K562 (cell line): ENCODE data around the gene FOSL2. TPM values are rescaled to one million over a fixed set of nuclear protein-coding genes. Genes with fewer than 3 reads are reported as not detected.

Source experiments
- ATAC-seq: fragments of 200-7000 bp; cut with Tn5 transposase; 3 replicates; pipeline ENCODE4 v1.9.1; 2020; ENCODE audit warnings: moderate library complexity
- BruUV-seq: library from RNA; stranded (reverse); fragments of 400-500 nt; replicated peaks from 2 replicates; lab custom pipeline; 2021; lab: Mats Ljungman, UMichigan
- CTCF ChIA-PET: fragments of 300-600 bp; formaldehyde crosslinking; extraction: SDS; loops from one replicate; lab custom pipeline; 2021; ENCODE audit warnings: low intra/inter-chr PET ratio; lab: Yijun Ruan, JAX
- POLR2A ChIA-PET: fragments of 300-600, 350-650 bp; sonication (Branson Sonifier 250); formaldehyde crosslinking; extraction: SDS; loops from one replicate; lab custom pipeline; 2021; ENCODE audit warnings: antibody characterized with exemption, inconsistent platforms; lab: Yijun Ruan, JAX
- DNase-seq, 4 experiments: peaks; one replicate each; pipeline versions ENCODE4 v3.0.0 to v3.0.0-alpha.2; 2011 to 2018; ENCODE audit warnings: low spot score in 3 of 4, mixed read lengths in 3 of 4; ENCODE audit errors: extremely low read depth in 1 of 4
- FAIRE-seq: peaks from 2 replicates; lab custom pipeline; 2011; peaks lifted over from hg19 to GRCh38; lab: Jason Lieb, UNC
- H2AFZ ChIP-seq: 2 replicates; pipeline ENCODE4 v1.6.0; 2011; ENCODE audit warnings: low read depth, low read length, control low read depth, inconsistent platforms
- H3K27ac ChIP-seq: fragments of 200-600 bp; 3 replicates; pipeline ENCODE4 v1.8.0; 2011; ENCODE audit warnings: low read depth, mild to moderate bottlenecking, control low read depth, inconsistent platforms, low read length, moderate library complexity, mixed read lengths; ENCODE audit errors: extremely low read depth
- H3K27me3 ChIP-seq, 2 experiments: fragments of 300-600 bp in 1 of 2; 2 replicates in 1 of 2; 3 replicates in 1 of 2; pipeline versions ENCODE4 v1.6.0 to v1.8.0; 2011; ENCODE audit warnings: inconsistent platforms in 2 of 2, low read length in 2 of 2, mild to moderate bottlenecking in 1 of 2, mixed read lengths in 1 of 2, moderate library complexity in 1 of 2; ENCODE audit not compliant: control insufficient read depth in 2 of 2, insufficient read depth in 2 of 2
- H3K36me3 ChIP-seq: fragments of 300-600 bp; 3 replicates; pipeline ENCODE4 v1.8.0; 2011; ENCODE audit warnings: mild to moderate bottlenecking, low read length, inconsistent platforms; ENCODE audit not compliant: control insufficient read depth, insufficient read depth
- H3K4me1 ChIP-seq, 2 experiments: fragments of 200-600 bp in 1 of 2; replicated peaks in 1 of 2; 2 replicates in 1 of 2; 3 replicates in 1 of 2; pipeline versions ENCODE4 v1.5.1 to v1.8.0; 2011; ENCODE audit warnings: inconsistent platforms in 2 of 2, low read length in 2 of 2, mild to moderate bottlenecking in 1 of 2, mixed read lengths in 1 of 2, moderate library complexity in 1 of 2; ENCODE audit not compliant: control insufficient read depth in 2 of 2, insufficient read depth in 2 of 2
- H3K4me2 ChIP-seq: 2 replicates; pipeline ENCODE4 v1.6.1; 2011; ENCODE audit warnings: low read length, control low read depth, inconsistent platforms, mixed read lengths; ENCODE audit not compliant: insufficient read depth
- H3K4me3 ChIP-seq: fragments of 200-600 bp; sonication (generic), shearing (Covaris generic); 2 replicates; pipeline ENCODE4 v1.5.1; 2016; ENCODE audit warnings: control low read depth, inconsistent platforms
- H3K79me2 ChIP-seq: fragments of 200-600 bp; 3 replicates; pipeline ENCODE4 v1.8.0; 2011; ENCODE audit warnings: low read length, inconsistent platforms; ENCODE audit not compliant: control insufficient read depth, insufficient read depth
- H3K9ac ChIP-seq, 2 experiments: 2 replicates each; pipeline versions ENCODE4 v1.6.0 to v1.6.1; 2011; ENCODE audit warnings: low read depth in 2 of 2, low read length in 2 of 2, control low read depth in 1 of 2, inconsistent platforms in 1 of 2, mild to moderate bottlenecking in 1 of 2, mixed read lengths in 1 of 2; ENCODE audit not compliant: insufficient read depth in 1 of 2
- H3K9me1 ChIP-seq: one replicate; pipeline ENCODE4 v1.6.0; 2011; ENCODE audit warnings: inconsistent platforms, mild to moderate bottlenecking, low read length, moderate library complexity; ENCODE audit not compliant: control insufficient read depth, insufficient read depth
- H3K9me3 ChIP-seq: replicated peaks from 2 replicates; pipeline ENCODE4 v1.5.1; 2011; ENCODE audit warnings: low read depth, low read length, inconsistent platforms; ENCODE audit not compliant: control insufficient read depth, insufficient read depth
- H4K20me1 ChIP-seq: replicated peaks from 2 replicates; pipeline ENCODE4 v1.6.1; 2011; ENCODE audit warnings: low read length, inconsistent platforms, mixed read lengths; ENCODE audit not compliant: control insufficient read depth, insufficient read depth
- CHD1 ChIP-seq: fragments of 200-600 bp; sonication (generic); IDR thresholded peaks from one replicate; pipeline ENCODE4 v1.6.1; 2012; ENCODE audit warnings: mild to moderate bottlenecking, moderate library complexity, low read length, inconsistent platforms
- GABPB2 ChIP-seq: fragments of 250-450 bp; sonication (Bioruptor Pico); conservative IDR thresholded peaks from 2 replicates; pipeline ENCODE4 v1.5.1; 2021; ENCODE audit warnings: mild to moderate bottlenecking
- MEF2D ChIP-seq: conservative IDR thresholded peaks from 2 replicates; pipeline ENCODE4 v1.6.1; 2016; ENCODE audit warnings: low read depth, missing genetic modification characterization, missing compliant biosample characterization
- SRSF3 ChIP-seq: fragments of 200-400 bp; formaldehyde crosslinking; IDR thresholded peaks from 2 replicates; pipeline ENCODE4 v1.6.1; 2016; ENCODE audit warnings: mild to moderate bottlenecking, low read length, moderate library complexity; ENCODE audit not compliant: insufficient read depth
- ZBTB8A ChIP-seq: fragments of 450-650 bp; IDR thresholded peaks from 2 replicates; pipeline ENCODE4 v1.6.1; 2018; ENCODE audit warnings: mild to moderate bottlenecking, moderate library complexity; ENCODE audit not compliant: partially characterized antibody
- ZNF584 ChIP-seq: fragments of 200-800 bp; sonication (Bioruptor generic); IDR thresholded peaks from 2 replicates; pipeline ENCODE4 v1.6.1; 2016; ENCODE audit warnings: low read depth, mild to moderate bottlenecking, missing genetic modification characterization, missing compliant biosample characterization
- WGBS: fragments of 100-300 bp; shearing (Covaris generic); methylation state at CpG from one replicate; pipeline ENCODE4 v1.1.6; 2016; ENCODE audit warnings: low coverage, mixed read lengths; ENCODE audit not compliant: insufficient coverage; ENCODE audit errors: missing lambda C conversion rate; 5-methylcytosine and 5-hydroxymethylcytosine counted together
- in situ Hi-C: fragments of 300-500 bp; cut with MboI; formaldehyde crosslinking; loops from 4 replicates; pipeline ENCODE4 v1.15.0; 2018; ENCODE audit warnings: inconsistent platforms, mixed read lengths
- intact Hi-C: fragments of 100-400 bp; cut with micrococcal nuclease; formaldehyde crosslinking; loops from 2 replicates; pipeline ENCODE4 v1.14.2; 2022
- polyA plus RNA-seq, 8 experiments: library from polyadenylated mRNA; depleted of rRNA in 4 of 8; stranded (reverse) in 5 of 8; unstranded in 3 of 8; fragments of >200 nt; fragmentation: Nextera tagmentation in 2 of 8; fragmentation: Illumina TruSeq in 1 of 8; extraction: Ambion mirVana in 2 of 8; extraction: Trizol in 1 of 8; gene quantifications; 2 replicates each; pipeline versions ENCODE4 v1.2.1 to v1.2.3, GENCODE V29; 2011 to 2014; ENCODE audit warnings: inconsistent platforms in 1 of 8, missing spikeins in 1 of 8
- total RNA-seq, 7 experiments: library from RNA; depleted of rRNA in 6 of 7; stranded (reverse); fragments of >200 nt in 6 of 7; fragmentation: Illumina TruSeq in 2 of 7; extraction: Trizol in 2 of 7; gene quantifications; 2 replicates each; pipeline versions ENCODE4 v1.2.1 to v1.2.3, GENCODE V29; 2011 to 2021; ENCODE audit warnings: low replicate concordance in 1 of 7
- TF ChIP-seq, protein P1 (sequence below): IDR thresholded peaks from 3 replicates; pipeline ENCODE4 v1.6.1; 2011; ENCODE audit warnings: borderline replicate concordance, mild to moderate bottlenecking; ENCODE audit not compliant: insufficient read length, insufficient read depth
- TF ChIP-seq, protein P2 (sequence below), 2 experiments: fragments of 450-650 bp in 1 of 2; IDR thresholded peaks; 2 replicates each; pipeline ENCODE4 v1.6.1; 2011 to 2017; ENCODE audit warnings: low read depth in 2 of 2, antibody characterized with exemption in 1 of 2, borderline replicate concordance in 1 of 2, low read length in 1 of 2, mild to moderate bottlenecking in 1 of 2, mixed read lengths in 1 of 2; ENCODE audit not compliant: control insufficient read depth in 1 of 2
- TF ChIP-seq, protein P3 (sequence below): fragments of 250-450 bp; sonication (Bioruptor Pico); IDR thresholded peaks from 2 replicates; pipeline ENCODE4 v1.8.0; 2022; ENCODE audit warnings: moderate library complexity, mild to moderate bottlenecking, inconsistent platforms
- TF ChIP-seq, protein P4 (sequence below): fragments of 450-650 bp; formaldehyde crosslinking; conservative IDR thresholded peaks from 2 replicates; pipeline ENCODE4 v1.4.0; 2022; ENCODE audit warnings: mild to moderate bottlenecking, missing genetic modification characterization
- TF ChIP-seq, protein P5 (sequence below): sonication (generic); formaldehyde crosslinking; IDR thresholded peaks from 2 replicates; pipeline ENCODE4 v1.8.1; 2023; ENCODE audit warnings: mild to moderate bottlenecking, missing genetic modification reagents, moderate library complexity

Gene FOSL2
- total and polyA plus RNA-seq, 9 of the 15 experiments (the other 6 are each of a cell fraction or from before 2014, with no cell fraction given), result 0.04 to 2.9 (median 0.80) TPM

DNA sequence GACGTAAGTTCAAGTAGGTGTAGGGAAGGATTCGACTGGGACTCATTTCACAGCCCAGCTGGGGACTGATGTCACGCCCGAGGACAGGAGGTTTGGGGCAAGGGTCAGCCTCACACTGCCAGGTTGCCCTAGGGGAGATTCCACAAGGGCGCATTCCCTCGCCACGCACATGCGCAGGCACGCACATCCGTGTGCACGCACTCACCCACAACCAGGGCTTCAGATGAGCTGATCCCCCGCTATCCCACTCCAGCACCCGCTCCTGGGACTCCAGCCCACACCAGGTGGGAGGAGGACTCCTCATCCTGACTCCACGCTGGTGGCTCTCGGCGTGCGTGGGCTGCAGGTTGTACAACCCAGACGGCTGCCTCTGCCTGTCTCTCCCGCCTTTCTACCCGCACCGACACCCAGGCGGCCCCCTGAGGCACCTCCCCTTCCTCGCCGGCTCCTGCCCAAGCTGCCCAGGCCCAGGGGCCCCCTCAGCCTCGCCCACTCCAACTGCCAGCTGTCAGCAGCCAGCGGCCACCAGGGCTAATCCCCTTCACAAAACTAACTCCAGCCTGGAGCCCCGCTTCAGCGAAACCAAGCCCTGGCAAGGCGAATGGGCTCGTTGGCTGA, 47.8 kb upstream of the FOSL2 start:
- Histone ChIP-seq H3K4me1 (peaks cover 18 to 39% of the 10 kb centered on the region in 2 experiments), H3K36me3 (no peaks in the 10 kb centered on the region), H3K79me2 (no peaks in the 10 kb centered on the region), H3K9ac (peak overlapping the region in 1 of 2 experiments; percentile 56; a peak in 1 of 4 replicates), H3K4me2 (no peak overlapping the region), H3K9me3 (no peaks in the 10 kb centered on the region), H4K20me1 (no peaks in the 10 kb centered on the region), H3K27me3 (no peaks in the 10 kb centered on the region), H3K4me3 (no peak overlapping the region), H3K27ac (no peak overlapping the region), H2AFZ (no peak overlapping the region), H3K9me1 (no peaks in the 10 kb centered on the region)
- intact Hi-C loops, result no loop called here
- in situ Hi-C loops, result no loop called here
- ChIA-PET CTCF (no interaction called here), POLR2A (no interaction called here)
- FAIRE-seq, result no peak
- no peak for DNase-seq
- WGBS, result 81% methylated on average over 30 of the region's 30 CpGs
- ATAC-seq, result no peak
- BruUV-seq, result no TSS peak
- TF ChIP-seq, protein P1, sequence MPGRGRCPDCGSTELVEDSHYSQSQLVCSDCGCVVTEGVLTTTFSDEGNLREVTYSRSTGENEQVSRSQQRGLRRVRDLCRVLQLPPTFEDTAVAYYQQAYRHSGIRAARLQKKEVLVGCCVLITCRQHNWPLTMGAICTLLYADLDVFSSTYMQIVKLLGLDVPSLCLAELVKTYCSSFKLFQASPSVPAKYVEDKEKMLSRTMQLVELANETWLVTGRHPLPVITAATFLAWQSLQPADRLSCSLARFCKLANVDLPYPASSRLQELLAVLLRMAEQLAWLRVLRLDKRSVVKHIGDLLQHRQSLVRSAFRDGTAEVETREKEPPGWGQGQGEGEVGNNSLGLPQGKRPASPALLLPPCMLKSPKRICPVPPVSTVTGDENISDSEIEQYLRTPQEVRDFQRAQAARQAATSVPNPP, result no peak
- TF ChIP-seq MEF2D (tag) (no peak), CHD1 (no peak), ZNF584 (CRISPR knock-in tag) (no peak), GABPB2 (no peak), SRSF3 (no peak), ZBTB8A (no peak)
- TF ChIP-seq, protein P2, sequence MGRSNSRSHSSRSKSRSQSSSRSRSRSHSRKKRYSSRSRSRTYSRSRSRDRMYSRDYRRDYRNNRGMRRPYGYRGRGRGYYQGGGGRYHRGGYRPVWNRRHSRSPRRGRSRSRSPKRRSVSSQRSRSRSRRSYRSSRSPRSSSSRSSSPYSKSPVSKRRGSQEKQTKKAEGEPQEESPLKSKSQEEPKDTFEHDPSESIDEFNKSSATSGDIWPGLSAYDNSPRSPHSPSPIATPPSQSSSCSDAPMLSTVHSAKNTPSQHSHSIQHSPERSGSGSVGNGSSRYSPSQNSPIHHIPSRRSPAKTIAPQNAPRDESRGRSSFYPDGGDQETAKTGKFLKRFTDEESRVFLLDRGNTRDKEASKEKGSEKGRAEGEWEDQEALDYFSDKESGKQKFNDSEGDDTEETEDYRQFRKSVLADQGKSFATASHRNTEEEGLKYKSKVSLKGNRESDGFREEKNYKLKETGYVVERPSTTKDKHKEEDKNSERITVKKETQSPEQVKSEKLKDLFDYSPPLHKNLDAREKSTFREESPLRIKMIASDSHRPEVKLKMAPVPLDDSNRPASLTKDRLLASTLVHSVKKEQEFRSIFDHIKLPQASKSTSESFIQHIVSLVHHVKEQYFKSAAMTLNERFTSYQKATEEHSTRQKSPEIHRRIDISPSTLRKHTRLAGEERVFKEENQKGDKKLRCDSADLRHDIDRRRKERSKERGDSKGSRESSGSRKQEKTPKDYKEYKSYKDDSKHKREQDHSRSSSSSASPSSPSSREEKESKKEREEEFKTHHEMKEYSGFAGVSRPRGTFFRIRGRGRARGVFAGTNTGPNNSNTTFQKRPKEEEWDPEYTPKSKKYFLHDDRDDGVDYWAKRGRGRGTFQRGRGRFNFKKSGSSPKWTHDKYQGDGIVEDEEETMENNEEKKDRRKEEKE (IDR thresholded peaks at IDR 0.05; ENCODE audit: borderline replicate concordance in 1 of 2, control insufficient read depth in 1 of 2, low read depth in 2 of 2, low read length in 1 of 2), result no peak
- TF ChIP-seq, protein P3, sequence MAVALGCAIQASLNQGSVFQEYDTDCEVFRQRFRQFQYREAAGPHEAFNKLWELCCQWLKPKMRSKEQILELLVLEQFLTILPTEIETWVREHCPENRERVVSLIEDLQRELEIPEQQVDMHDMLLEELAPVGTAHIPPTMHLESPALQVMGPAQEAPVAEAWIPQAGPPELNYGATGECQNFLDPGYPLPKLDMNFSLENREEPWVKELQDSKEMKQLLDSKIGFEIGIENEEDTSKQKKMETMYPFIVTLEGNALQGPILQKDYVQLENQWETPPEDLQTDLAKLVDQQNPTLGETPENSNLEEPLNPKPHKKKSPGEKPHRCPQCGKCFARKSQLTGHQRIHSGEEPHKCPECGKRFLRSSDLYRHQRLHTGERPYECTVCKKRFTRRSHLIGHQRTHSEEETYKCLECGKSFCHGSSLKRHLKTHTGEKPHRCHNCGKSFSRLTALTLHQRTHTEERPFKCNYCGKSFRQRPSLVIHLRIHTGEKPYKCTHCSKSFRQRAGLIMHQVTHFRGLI (CRISPR knock-in tag), result no peak
- TF ChIP-seq, protein P4, sequence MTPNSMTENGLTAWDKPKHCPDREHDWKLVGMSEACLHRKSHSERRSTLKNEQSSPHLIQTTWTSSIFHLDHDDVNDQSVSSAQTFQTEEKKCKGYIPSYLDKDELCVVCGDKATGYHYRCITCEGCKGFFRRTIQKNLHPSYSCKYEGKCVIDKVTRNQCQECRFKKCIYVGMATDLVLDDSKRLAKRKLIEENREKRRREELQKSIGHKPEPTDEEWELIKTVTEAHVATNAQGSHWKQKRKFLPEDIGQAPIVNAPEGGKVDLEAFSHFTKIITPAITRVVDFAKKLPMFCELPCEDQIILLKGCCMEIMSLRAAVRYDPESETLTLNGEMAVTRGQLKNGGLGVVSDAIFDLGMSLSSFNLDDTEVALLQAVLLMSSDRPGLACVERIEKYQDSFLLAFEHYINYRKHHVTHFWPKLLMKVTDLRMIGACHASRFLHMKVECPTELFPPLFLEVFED (CRISPR knock-in tag), result no peak
- TF ChIP-seq, protein P5, sequence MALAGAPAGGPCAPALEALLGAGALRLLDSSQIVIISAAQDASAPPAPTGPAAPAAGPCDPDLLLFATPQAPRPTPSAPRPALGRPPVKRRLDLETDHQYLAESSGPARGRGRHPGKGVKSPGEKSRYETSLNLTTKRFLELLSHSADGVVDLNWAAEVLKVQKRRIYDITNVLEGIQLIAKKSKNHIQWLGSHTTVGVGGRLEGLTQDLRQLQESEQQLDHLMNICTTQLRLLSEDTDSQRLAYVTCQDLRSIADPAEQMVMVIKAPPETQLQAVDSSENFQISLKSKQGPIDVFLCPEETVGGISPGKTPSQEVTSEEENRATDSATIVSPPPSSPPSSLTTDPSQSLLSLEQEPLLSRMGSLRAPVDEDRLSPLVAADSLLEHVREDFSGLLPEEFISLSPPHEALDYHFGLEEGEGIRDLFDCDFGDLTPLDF (CRISPR knock-in tag), result no peak
